Esophagus muscularis mucosa (tissue), 4 donors: ENCODE data around the gene ABR. TPM values are rescaled to one million over a fixed set of nuclear protein-coding genes. Genes with fewer than 3 reads are reported as not detected.

Experiments used
- DNase-seq: peaks from one replicate; pipeline ENCODE4 v3.0.0-alpha.2; 2017; ENCODE audit errors: extremely low spot score
- H3K27ac ChIP-seq, 4 donors: fragments of 200-600 bp; sonication (generic); replicated peaks in 1 of 4; 1 replicate in 3 of 4; 2 replicates in 1 of 4; pipeline ENCODE4 v1.5.1; 2016 to 2019; ENCODE audit warnings: mild to moderate bottlenecking in 1 of 4
- H3K27me3 ChIP-seq, 4 donors: fragments of 200-600 bp; sonication (generic); one replicate each; pipeline versions ENCODE4 v1.5.1 to v1.6.0; 2016 to 2019
- H3K36me3 ChIP-seq, 4 donors: fragments of 200-600 bp; sonication (generic); one replicate each; pipeline ENCODE4 v1.5.1; 2016 to 2019
- H3K4me1 ChIP-seq, 4 donors: fragments of 200-600 bp; sonication (generic); one replicate each; pipeline ENCODE4 v1.5.1; 2016 to 2019
- H3K4me3 ChIP-seq, 4 donors: fragments of 200-600 bp; sonication (generic); 1 replicate in 2 of 4; 2 replicates in 2 of 4; pipeline ENCODE4 v1.5.1; 2016 to 2019; ENCODE audit warnings: mild to moderate bottlenecking in 4 of 4, moderate library complexity in 1 of 4
- H3K9me3 ChIP-seq, 4 donors: fragments of 200-600 bp; sonication (generic); 1 replicate in 3 of 4; 2 replicates in 1 of 4; pipeline ENCODE4 v1.5.1; 2016 to 2019
- EP300 ChIP-seq: sonication (generic); formaldehyde crosslinking; IDR thresholded peaks from one replicate; pipeline ENCODE4 v1.6.1; 2017; ENCODE audit warnings: antibody characterized with exemption
- POLR2A ChIP-seq: fragments of 450-650 bp; IDR thresholded peaks from one replicate; pipeline ENCODE4 v1.6.1; 2017; ENCODE audit warnings: antibody characterized with exemption, moderate library complexity, mild to moderate bottlenecking, low read depth
- POLR2AphosphoS5 ChIP-seq, 2 donors: sonication (generic); formaldehyde crosslinking; IDR thresholded peaks; one replicate each; pipeline ENCODE4 v1.6.1; 2017; ENCODE audit warnings: antibody characterized with exemption in 2 of 2
- WGBS: methylation state at CpG from one replicate; pipeline ENCODE4 v1.1.5; 2018; 5-methylcytosine and 5-hydroxymethylcytosine counted together
- intact Hi-C: fragments of 100-400 bp; cut with DNase I; formaldehyde crosslinking; loops from one replicate; pipeline ENCODE4 v1.15.1; 2023
- total RNA-seq, 4 donors: library from RNA; depleted of rRNA; stranded (reverse); fragments of >200 nt; gene quantifications; one replicate each; pipeline versions ENCODE4 v1.1.0 to v1.2.1, GENCODE V29; 2016
- TF ChIP-seq, protein P1 (sequence below), 3 experiments: fragments of 200-600 bp in 2 of 3; fragments of 450-650 bp in 1 of 3; sonication (generic) in 2 of 3; IDR thresholded peaks; one replicate each; pipeline ENCODE4 v1.5.1; 2017 to 2019; ENCODE audit warnings: antibody characterized with exemption in 3 of 3, mild to moderate bottlenecking in 2 of 3, moderate library complexity in 1 of 3

The ABR gene
- total RNA-seq, 4 donors from 2014 or later: 98.4 to 142 (median 114) TPM

DNA sequence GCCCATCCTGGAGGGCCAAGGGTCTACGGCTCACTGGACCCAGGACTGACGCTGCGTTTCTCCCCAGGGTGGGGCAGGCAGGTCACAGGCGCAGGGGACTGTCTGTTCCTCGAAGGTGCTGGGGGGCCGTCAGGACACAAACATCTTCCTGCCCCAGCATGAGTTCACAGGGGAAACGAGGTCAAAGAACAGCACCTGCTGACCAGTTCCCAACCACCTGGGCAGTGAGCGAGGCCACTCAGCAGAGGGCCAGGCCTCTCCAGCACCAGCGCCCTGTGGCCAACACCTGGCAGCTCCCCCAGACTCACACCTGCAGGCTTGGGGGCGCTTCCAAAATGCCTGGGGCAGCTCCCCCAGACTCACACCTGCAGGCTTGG is 153.2 kb downstream of the ABR start:
- no peaks in the 10 kb centered on the region for H3K27me3 ChIP-seq
- H3K36me3 ChIP-seq: peaks cover 0 to 32% (median 15%) of the 10 kb centered on the region in 4 donors
- H3K27ac ChIP-seq: peak overlapping the region; percentile 21 to 87 (median 71)
- no peak for DNase-seq
- 80% methylated on average over 4 of the region's 10 CpGs for WGBS
- peaks cover 70 to 90% (median 83%) of the 10 kb centered on the region in 4 donors for H3K4me1 ChIP-seq
- intact Hi-C loops: no loop called here
- H3K9me3 ChIP-seq: no peaks in the 10 kb centered on the region
- H3K4me3 ChIP-seq: no peak overlapping the region
- TF ChIP-seq POLR2AphosphoS5 (IDR thresholded peaks at IDR 0.05): no peak
- TF ChIP-seq POLR2A: no peak
- no peak for TF ChIP-seq EP300
- TF ChIP-seq, protein P1, sequence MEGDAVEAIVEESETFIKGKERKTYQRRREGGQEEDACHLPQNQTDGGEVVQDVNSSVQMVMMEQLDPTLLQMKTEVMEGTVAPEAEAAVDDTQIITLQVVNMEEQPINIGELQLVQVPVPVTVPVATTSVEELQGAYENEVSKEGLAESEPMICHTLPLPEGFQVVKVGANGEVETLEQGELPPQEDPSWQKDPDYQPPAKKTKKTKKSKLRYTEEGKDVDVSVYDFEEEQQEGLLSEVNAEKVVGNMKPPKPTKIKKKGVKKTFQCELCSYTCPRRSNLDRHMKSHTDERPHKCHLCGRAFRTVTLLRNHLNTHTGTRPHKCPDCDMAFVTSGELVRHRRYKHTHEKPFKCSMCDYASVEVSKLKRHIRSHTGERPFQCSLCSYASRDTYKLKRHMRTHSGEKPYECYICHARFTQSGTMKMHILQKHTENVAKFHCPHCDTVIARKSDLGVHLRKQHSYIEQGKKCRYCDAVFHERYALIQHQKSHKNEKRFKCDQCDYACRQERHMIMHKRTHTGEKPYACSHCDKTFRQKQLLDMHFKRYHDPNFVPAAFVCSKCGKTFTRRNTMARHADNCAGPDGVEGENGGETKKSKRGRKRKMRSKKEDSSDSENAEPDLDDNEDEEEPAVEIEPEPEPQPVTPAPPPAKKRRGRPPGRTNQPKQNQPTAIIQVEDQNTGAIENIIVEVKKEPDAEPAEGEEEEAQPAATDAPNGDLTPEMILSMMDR (IDR thresholded peaks at IDR 0.05): no peak

DNA sequence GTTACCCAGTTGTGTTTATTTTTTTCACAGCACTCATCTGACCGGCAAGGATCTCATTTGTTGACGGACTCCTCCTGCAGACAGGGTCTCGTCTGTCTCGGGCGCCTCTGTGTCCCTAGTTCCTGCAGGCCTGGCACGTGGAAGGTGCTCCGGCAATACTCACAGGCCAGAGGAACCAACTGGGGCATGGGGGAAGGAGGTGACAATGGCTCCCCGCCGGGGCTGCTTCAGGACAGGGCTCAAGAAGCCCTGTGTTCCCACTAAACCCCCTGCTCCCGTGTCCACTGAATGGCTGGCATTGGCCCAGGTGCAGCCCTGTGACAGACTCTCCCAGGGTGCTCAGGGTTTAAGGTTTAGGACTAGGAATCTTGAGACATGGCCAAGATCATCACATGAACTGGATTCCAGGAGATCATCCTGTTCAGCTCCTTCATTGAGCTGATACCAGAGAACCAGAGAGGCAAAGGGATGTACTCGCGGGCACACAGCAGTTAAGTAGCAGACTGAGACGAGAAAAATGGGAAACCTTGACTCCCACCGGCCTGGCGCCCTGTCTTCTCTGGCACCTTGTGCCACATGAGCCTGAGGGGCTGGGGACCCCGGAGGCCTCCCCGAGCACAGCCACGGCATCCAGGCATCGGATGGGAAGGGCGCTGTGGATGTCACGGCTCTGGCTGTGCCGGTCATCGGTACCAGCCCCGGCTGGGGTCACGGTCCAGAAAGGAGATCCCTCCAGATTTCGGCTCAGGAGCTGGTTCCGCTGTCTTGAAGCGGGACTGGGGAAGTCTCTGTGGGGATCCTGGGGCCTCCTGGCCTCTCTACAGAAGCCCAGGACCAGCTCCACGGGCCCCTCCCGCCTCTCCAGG is 153.8 kb downstream of the ABR start:
- TF ChIP-seq, protein P1 (IDR thresholded peaks at IDR 0.05): no peak
- TF ChIP-seq POLR2AphosphoS5 (IDR thresholded peaks at IDR 0.05): no peak
- no peak for TF ChIP-seq EP300
- TF ChIP-seq POLR2A: no peak
- H3K27me3 ChIP-seq: no peaks in the 10 kb centered on the region
- H3K27ac ChIP-seq: peak overlapping the region; percentile 4 to 87 (median 71)
- H3K4me3 ChIP-seq: no peak overlapping the region
- H3K4me1 ChIP-seq: peaks cover 70 to 89% (median 81%) of the 10 kb centered on the region in 4 donors
- WGBS: 84% methylated on average over 12 of the region's 30 CpGs
- peaks cover 0 to 32% (median 15%) of the 10 kb centered on the region in 4 donors for H3K36me3 ChIP-seq
- intact Hi-C loops: no loop called here
- DNase-seq: no peak
- H3K9me3 ChIP-seq: no peaks in the 10 kb centered on the region

DNA sequence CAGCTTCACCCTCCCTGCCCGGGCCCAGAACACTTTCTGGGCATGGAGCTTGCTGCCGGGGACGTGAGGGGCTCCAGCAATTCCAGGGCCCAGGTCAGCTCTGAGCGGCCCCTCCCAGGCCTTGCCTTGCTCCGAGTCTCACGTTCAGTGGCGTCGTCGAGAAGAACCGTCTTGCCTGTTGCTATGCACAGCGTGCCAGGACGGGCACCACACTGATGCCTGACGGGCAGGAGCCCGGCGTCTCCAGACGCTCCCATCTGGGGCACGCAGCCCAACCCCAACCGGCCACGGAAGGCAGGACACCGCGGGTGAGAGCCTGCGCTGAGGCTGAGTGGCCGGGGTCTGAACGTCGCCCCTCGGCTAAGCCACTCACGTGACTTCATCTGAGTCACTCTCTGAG is 155.7 kb downstream of the ABR start:
- no peaks in the 10 kb centered on the region for H3K9me3 ChIP-seq
- peaks cover 68 to 89% (median 81%) of the 10 kb centered on the region in 4 donors for H3K4me1 ChIP-seq
- H3K4me3 ChIP-seq: no peak overlapping the region
- peaks cover 0 to 32% (median 15%) of the 10 kb centered on the region in 4 donors for H3K36me3 ChIP-seq
- intact Hi-C loops: no loop called here
- DNase-seq: no peak
- no peaks in the 10 kb centered on the region for H3K27me3 ChIP-seq
- no peak for TF ChIP-seq POLR2A
- no peak for TF ChIP-seq EP300
- no peak for TF ChIP-seq POLR2AphosphoS5 (IDR thresholded peaks at IDR 0.05)
- TF ChIP-seq, protein P1 (IDR thresholded peaks at IDR 0.05): no peak
- peak overlapping the region in 1 of 4 donors; percentile 7 for H3K27ac ChIP-seq
- WGBS: 94% methylated on average over 20 of the region's 27 CpGs

DNA sequence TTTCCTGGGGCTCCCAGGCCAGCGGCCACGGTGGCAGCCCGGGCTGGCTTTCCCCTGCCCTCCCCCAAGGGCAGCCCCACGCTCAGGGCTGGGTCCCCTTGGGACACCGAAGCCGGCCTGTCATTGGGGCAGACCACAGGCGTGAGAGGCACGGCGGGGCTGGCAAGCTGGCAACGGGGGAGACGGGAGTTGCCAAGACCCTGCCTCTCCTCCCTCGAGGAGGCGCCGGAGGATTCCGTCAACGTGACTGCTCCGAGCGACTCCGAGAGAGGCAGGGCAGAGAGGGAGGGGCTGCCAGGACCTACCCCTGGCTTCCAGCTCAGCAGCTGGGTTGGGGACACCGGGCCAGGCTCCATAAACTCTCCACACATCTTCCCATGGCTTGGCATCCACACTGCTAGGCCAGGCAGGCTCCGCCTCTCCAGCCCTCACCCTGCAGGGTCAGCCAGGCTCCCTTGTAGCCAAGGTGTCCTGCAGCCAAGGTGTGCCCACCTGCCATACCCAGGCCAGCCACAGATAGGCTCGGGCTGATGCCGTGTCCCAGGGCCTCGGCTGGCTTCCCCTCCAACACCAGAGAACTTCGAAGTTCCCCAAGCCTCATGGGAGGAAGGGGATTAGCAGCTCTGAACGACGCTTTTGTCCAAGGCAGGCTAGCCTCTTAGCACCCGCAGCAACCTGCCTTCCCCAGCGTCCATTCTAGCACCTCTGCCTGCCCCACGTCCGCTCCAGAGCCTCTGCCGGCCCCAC is 157.3 kb downstream of the ABR start:
- intact Hi-C loops: no loop called here
- peaks cover 68 to 82% (median 78%) of the 10 kb centered on the region in 4 donors for H3K4me1 ChIP-seq
- TF ChIP-seq, protein P1 (IDR thresholded peaks at IDR 0.05): no peak
- TF ChIP-seq POLR2AphosphoS5 (IDR thresholded peaks at IDR 0.05): no peak
- TF ChIP-seq EP300: no peak
- TF ChIP-seq POLR2A: no peak
- H3K27ac ChIP-seq: peak overlapping the region; percentile 35 to 73 (median 60)
- 84% methylated on average over 23 of the region's 32 CpGs for WGBS
- no peaks in the 10 kb centered on the region for H3K9me3 ChIP-seq
- no peak for DNase-seq
- peaks cover 0 to 34% (median 12%) of the 10 kb centered on the region in 4 donors for H3K36me3 ChIP-seq
- no peaks in the 10 kb centered on the region for H3K27me3 ChIP-seq
- no peak overlapping the region for H3K4me3 ChIP-seq
